ENCODE data around the gene ZFHX3.

Gene ZFHX3

DNA sequence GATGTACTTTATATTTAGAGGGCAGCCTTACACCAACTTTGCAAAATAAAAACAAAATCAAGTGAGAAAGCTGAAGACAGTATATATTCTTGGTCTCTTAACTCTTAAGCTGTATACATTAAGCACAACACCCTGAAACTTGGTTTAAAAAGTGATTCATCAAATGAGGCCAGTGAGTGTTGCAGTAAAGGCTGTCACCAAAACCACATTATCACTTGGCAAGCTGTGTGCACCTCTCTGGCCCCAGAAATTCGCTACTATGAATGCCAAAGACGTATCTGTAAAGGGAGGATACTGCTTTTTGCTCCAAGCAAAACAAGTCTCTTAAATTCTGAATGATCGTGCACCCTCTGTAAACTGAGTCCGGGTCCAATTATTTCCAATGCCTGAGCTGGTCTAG, 163.9 kb downstream of the ZFHX3 start:
- no peak for DNase-seq

DNA sequence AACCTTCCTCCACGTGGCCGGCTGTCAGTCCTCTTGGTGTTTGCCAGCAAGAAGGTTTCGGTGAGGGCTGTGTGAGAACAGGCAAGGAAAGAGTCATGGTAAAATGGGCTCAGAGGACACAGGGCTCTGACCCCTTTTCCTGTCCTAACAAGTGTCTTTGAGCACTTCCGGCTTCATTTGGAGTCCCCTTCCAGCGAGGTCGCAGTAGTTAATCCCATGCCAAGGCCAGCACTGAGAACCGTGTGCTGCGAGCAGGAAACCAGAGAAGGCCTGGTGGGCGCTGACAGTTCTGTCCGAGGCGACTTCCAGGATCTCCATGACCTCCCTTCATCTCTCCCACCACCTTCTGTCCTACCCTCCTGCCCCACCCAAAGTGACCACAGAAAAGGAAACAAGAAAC, 168.1 kb downstream of the ZFHX3 start:
- DNase-seq: no peak

GRCh38 chr16:72878301-72879269, 169.3 kb downstream of the ZFHX3 start:
- DNase-seq: no peak

DNA sequence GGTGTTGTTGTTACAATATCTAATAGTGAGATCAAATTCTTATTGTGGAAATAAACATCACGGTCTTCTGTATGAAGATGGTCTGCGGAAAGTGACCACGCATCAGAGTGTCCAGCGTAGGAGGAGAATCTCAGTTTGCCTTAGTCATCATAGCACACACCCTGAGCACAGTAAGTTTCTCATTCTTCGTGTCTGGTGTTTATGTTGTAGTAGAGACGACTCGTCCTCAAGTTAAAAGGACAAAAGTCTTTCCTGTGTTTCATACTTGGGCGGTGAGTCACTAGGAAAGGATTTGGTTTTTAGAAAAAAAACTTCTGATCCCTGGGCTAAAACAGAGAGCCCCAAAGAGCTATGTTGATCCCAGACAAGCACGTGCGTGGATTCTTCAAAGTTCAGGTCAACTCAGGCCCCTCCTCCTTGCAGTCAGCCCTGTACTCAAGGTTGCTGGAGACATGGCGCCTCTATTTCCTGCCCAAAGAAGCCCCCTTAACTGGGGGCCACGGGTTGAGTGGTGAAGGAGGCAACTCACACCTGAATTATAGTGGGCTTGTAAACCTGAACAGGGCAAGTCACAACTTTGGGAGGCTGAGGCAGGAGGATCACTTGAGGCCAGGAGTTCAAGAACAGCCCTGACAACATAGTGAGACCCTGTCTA, 170.4 kb downstream of the ZFHX3 start:
- no peak for DNase-seq

DNA sequence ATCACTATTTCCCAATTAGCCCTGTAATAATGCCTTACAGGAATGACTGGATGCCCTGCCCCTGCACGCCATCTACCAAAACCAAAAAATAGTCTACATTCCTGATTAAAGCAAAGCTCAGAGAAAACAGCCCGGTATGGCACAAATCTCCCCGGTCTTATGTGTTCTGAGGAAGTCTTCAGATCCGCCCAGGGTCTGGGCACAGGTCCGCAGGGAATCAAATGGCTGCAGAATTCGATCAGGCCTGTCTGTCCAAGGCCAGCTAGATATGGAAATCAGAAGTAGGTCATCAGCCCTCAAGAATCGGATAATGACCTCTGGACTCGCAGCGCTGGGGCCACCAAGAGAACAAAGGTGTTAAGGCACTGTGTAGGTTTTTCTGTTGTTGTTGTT, 171.0 kb downstream of the ZFHX3 start:
- no peak for DNase-seq

- peak in 5 of 56 donors; percentile 7 to 28 (median 13) for DNase-seq
These were observed 171.7 kb downstream of the ZFHX3 start for GRCh38 chr16:72876221-72876620.

- DNase-seq: no peak
These were observed 172.5 kb downstream of the ZFHX3 start for GRCh38 chr16:72875291-72876031.

GRCh38 chr16:72873853-72874252, 174.1 kb downstream of the ZFHX3 start:
- DNase-seq: no peak

DNA sequence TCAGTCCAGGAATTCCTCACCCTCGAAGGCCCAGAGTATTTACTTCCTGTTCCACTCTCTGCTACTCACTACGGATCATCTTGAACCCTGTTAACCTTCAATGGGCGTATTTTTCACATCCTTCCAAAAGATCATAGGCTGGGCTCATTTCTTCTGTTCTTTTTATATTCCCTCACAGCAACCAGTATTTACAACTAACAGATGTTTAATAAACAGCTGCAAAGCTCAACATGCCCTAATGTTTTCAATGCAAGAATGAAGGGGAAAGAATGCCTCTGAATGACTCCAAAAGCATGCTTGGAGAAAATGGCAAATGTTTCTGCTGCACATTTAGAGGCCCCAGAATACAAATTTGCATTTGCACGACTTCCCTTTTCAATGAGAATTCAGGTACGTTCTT, 174.9 kb downstream of the ZFHX3 start:
- no peak for DNase-seq

GRCh38 chr16:72865835-72866234, 182.1 kb downstream of the ZFHX3 start:
- no peak for DNase-seq

GRCh38 chr16:72865258-72865657, 182.7 kb downstream of the ZFHX3 start:
- DNase-seq: no peak

GRCh38 chr16:72864130-72864833, 183.6 kb downstream of the ZFHX3 start:
- DNase-seq: no peak

GRCh38 chr16:72862090-72862489, 185.8 kb downstream of the ZFHX3 start:
- DNase-seq: no peak

- peak in 1 of 56 donors; percentile 22 for DNase-seq
These were observed 187.0 kb downstream of the ZFHX3 start for GRCh38 chr16:72860726-72861562.

DNA sequence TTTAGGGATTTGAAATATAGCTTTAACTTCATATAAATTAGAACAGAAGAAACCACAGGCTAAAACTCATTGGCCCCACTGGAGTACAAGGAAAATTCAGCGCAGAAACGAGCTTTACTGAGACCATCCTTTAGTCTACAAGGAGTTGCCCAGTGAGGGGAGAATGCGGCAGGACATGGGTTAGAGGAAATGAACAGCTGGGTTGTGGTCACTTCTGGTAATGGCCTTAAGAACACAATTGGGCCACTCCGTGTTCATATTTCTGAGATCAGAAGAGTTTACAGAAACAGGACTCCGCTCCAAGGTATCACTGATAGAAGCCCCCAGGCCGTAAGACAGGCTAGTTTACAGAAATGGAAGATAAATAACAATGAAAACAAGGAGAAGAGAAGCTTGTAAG, 188.3 kb downstream of the ZFHX3 start:
- no peak for DNase-seq

- peak in 16 of 56 donors; percentile 4 to 53 (median 32) for DNase-seq
These were observed 189.0 kb downstream of the ZFHX3 start for GRCh38 chr16:72858665-72859493.

DNA sequence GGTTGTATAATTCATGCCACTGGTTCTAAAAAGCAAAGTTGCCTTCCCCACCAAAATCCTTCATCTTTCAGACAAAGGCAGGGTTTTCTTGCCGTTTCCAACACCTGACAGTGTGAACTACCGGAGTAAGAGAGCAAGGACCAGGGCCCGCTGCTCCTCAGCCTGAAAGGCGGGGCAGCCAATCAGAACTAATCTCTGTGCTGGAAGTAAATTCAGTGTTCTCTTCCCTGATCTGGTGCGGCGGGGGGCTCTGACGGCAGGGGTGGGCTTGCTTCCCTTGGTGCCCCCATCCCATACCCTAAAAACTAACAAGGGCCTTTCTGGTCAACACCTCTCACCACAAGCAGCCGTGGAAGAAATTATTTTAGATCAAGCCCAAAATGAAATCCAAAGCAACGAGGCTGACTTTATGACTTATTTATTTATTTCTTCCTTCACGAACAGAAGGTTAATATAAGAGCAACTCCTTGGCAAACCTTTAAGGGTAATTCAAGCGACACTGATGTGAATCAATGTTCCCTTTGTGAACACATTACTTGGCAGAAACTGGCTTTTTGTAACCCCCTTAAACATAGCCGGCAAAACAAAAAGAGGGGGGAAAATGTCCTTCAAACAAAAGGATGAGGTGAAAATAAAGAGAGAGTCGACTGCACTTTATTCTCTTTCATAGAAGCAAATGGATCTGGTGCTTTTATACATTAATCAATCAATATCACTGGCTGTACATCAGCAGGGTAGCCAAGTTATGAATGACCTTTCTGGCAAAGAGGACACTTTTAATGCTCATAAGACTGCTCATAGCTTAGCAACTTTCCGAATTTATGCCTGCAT, 189.9 kb downstream of the ZFHX3 start:
- no peak for DNase-seq

DNA sequence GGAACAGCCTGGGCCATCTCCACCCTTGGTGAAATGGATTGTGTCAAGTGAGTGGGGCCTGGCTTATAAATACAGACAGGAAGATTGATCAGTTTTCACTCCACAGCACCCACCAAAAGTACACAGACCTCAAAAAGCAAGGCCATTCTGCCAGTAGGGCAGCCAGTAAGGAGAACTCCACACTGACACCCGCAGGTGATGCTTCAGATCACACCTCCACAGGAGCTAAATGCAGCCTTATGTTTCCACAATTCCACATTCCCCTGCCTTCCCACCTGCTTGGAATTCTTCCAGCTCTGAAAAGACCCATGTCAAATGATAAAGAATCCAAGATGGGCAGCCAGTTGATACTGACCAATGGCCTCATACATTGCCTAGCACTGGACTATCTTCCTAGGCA, 191.1 kb downstream of the ZFHX3 start:
- no peak for DNase-seq
